HG02840 (cell line): ENCODE data around the gene DYNLT3.
A peak's percentile ranks its signal among the peaks of the same experiment; 100 is the strongest.

Experiments
- ATAC-seq: cut with Tn5 transposase; IDR thresholded peaks from one replicate; pipeline ENCODE4 v1.9.1; 2021; ENCODE audit warnings: mild to moderate bottlenecking, moderate library complexity, moderate number of reproducible peaks; ENCODE audit not compliant: unreplicated experiment, low FRiP score

Gene DYNLT3, protein sequence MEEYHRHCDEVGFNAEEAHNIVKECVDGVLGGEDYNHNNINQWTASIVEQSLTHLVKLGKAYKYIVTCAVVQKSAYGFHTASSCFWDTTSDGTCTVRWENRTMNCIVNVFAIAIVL

DNA sequence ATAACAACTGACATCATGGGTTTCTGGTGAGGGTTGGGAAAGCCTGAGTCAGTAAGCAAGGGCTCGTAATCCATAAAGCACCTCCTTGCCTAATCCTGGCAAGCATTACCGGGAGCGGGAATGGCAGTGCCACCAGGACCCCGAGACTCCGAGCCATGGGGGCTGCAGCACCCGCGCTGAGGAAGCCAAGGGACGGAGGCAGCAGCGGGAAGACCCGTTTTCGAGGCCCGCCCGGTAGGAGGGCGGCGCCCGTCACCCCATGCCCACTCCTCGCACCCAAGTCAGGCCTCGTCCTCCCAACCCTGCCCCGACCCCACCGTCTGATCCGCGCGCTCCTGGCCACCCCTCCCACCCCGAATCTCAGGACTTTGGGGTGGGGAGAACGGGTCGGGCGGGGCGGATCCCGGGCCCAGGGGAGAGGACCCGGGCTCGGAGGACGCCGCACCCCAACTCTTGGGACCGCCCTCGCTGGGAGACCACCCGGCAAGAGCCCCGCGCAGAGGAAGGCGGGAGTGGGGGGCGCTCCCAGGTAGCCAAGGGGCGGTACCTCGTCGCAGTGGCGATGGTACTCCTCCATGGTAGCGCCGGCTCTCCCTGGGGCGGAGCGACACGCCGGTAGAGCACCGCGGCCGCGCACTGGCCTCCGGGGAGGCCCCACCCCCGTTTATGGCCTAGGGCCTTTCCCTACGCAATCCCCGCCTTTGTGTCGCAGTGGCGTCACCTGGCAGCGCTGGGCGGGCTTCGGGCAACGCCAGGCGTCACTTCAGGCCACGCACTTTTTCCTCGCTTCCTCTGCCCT is at the start of gene DYNLT3:
DYNLT3 (minus strand) TSS at position 638 of the 799 bp plus-strand sequence; CDS start at position 577, 61 bp downstream.
- ATAC-seq = peak; percentile 96

DNA sequence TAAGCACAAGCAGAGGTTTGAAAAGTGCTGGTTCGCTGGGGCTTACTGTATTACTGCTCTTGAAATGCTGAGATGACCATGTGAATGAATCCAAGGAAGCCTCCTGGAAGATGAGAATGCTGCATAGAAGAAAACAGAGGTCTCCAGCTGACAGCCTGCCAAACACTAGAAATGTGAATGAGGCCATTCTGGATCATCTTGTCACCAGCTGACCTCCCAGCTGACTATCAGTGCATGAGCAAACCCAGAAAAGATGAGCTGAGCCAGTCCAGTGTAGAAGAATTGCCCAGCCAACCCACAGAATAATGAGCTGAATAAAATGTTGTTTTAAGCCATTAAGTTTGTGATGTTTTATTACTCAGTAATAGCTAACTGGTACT is 49.1 kb upstream of the DYNLT3 start:
- ATAC-seq = no peak

DNA sequence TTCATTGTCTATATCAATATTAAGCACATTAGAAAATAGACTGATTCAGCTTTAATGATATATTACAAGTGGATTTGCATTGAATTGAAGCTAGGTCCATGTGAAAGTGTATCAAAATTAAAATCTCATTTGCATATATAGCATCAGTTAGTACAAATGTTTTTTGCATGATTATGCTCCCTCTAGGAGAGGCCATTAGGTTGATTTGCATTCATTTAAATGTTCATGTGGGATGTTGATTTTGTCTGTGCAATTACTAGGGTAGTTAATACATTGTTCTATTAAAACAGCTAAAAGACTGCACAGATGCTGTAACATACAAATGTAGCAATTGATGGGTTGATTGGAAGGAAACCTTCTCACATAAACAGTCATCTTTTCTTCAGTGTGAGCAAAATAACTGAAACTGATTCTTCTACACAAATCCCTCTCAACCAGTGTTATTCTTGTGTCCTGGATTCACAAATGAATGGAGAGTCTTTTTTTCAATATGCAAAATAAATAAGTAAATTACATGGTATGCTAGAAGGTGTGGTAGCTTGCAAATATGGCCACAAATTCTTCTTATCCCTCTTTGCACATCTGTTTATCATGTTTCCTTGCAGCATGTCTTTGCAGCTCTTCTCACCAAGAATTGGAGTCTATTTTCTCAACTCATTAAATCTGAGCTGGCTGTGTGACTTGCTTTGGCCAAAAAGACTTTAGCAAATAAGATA is 48.6 kb upstream of the DYNLT3 start:
- no peak for ATAC-seq

DNA sequence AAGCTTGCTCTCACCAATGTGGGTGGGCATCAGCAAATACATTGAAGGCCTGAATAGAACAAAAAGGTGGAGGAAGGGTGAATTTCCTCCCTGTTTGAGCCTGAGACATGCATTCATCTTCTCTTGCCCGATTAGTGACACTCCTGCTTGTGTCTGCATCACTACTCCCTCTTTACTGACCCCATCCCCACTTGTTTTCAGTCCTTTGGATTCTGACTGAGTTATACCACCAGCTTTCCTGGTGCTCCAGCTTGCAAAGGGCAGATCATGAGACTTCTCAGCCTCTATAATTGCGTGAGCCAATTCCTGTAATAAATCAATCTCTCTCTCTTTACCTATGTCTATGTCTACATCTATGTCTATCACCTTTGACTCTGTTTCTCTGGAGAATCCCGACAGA is 47.4 kb upstream of the DYNLT3 start:
- no peak for ATAC-seq

DNA sequence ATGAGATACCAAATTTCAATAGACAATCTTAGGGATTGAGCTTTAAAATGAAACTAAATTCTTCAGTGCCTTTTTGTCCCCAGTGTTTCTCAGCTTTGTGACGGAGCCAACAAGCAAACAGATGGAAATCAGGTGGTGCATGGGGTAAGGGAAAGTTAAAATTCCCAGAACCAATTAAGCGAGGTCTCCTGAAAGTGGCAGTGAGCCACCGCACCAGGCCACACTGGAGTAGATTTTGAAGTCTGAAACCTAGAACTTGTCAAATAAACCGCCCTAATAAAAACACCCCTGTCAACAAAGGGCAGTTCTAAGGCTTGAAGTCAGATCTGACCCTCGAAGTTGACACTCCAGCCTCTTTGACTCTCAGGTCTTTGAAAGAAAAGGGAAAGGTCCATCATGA is 40.6 kb upstream of the DYNLT3 start:
- ATAC-seq = no peak

DNA sequence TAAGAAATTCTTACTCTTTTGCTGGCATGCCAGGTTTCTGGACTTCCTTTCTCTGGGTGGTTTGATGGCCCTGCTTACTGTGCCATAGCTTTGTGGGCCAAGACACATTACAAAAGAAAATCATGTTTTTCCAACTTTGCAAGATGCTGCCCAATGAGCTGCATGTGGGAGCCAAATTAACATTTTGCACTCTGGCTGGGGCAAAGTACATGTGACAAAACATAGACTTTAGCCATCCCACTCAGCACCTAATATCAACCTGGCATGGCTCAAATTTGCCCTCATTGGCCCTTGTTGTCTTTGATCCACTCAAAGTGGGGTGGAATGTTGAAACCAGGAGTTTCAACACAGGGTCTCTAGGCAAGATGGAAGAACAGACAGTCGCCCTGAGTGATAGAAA is 40.0 kb upstream of the DYNLT3 start:
- ATAC-seq = no peak

DNA sequence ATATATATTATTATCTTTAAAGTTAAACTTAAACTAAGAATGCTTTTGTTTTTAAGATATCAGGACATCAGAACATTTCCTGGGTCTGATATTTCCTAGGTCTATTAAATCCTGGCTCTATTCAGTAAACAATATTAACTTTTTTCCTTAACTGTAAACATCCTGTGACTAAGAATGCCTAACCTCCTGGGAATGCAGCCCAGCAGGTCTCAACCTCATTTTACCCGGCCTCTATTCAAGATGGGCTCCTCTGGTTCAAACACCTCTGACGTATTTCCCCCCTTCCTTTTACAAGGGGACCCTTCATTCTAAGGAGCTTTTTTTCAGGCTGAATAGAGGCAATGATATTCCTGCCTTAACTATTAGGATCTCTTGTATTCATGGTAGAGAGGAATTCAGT is 35.8 kb upstream of the DYNLT3 start:
- ATAC-seq = no peak

DNA sequence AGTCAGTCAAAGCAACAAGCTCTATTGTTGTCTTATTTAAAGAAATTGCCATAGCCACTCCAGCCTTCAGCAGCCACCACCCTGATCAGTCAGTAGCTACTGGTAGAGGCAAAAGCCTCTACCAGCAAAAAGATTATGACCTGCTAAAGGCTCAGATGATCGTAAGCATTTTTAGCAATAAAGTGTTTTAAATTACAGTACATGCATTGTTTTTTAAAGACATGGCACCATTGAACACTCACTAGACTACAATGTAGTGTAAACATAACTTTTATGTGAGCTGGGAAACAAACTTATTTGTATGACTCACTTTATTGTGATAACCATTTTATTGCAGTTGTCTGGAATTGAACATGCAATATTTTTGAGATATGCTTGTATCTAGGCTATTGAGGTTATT is 32.3 kb upstream of the DYNLT3 start:
- ATAC-seq = no peak

DNA sequence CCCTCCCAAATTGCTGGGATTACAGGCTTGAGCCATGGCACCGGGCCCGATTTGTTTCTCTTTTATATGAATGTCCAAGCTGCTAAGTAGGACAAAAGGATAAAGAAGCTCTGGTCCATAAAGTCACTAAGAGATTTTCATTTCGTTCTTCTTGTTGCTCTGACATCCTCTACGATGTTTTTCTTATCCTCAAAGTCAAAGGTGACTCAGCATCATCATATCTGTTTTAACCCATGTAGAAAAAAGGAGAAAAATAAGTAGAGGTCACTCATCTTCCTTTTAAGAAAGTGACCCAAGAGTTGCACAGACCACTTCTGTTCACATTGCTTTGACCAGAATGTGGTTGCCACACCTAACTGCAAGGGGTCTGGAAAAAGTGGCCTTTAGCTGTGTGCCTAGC is 29.3 kb upstream of the DYNLT3 start:
- ATAC-seq = no peak

DNA sequence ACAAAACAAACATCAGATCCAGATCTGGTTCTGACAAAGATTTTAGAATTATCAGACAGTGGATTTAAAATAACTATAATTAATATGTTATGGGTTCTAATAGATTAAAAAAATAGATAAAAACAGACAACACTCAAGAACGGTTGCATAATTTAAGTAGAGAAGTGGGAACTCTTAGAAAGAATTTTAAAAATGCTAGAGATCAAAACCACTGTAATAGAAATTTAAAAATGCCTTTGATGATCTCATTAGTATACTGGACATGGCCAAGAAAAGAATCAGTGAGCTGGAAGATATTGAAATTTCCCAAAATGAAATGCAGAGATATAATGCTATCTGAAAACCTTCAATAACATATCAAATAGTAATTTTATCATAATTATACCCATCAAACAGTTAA is 28.3 kb upstream of the DYNLT3 start:
- no peak for ATAC-seq

DNA sequence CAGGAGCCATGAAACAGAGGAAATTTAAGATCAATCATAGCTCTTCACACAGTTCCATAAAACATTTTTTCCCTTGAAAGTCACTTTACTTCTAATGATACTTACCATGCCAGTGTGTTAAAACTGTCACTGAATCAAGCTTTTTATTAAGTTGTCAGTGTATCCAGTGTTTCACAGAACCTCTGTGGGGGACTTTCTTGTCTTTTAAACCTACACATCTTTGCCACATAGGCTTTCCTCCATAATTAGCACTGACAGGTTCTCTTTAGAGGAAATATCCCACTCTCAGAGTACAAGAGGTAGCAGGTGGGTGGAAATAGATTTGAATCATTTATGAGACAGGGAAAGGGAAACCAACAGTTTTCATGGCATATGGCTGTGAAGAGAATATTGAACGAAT is 25.8 kb upstream of the DYNLT3 start:
- ATAC-seq = no peak

DNA sequence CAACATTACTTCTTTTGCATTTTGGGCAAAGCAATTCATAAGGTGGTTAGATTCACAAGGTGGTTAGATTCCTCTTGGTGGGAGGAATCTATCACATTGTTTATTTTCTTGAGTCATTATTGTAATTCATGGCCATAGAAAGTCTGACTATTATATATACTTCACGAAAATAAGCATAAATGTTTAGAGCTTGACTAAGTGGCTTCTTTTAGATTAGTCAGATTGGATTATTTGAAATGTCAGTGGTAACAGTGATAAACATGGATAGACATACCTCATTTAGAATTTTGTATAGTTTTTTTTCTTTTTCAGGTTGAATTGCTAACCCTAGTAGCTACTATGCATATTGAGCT is 24.9 kb upstream of the DYNLT3 start:
- ATAC-seq = no peak

DNA sequence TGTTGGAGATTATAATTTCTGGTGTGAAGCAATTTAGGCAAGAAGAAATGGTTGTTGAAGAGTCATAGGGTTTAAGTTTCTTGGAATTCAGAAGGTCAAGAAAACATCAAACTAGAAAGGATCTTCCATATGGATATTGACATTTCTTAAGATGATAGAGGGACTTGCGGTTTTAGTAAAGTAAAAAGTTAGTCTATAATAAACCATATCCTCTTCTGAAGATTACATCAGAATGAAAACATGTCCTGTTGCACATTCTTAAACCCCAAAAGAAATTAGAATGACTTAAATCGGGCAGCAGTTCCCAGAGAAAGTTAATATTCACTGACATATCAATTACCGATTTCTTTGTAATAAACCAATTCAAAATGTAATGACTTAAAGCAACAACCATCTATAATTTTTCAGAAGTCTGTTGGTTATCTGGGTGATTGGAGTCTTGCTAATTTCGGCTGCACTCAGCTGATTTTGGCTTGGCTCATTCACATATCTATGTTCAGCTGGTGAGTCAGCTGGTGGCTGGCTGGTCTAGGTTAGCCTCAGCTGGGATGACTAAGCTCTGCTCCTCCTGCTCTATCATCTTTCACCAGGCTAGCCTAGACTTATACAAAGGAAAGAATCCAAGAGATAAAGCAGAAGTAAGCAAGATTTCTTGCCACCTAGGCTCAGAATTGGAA is 24.4 kb upstream of the DYNLT3 start:
- no peak for ATAC-seq

DNA sequence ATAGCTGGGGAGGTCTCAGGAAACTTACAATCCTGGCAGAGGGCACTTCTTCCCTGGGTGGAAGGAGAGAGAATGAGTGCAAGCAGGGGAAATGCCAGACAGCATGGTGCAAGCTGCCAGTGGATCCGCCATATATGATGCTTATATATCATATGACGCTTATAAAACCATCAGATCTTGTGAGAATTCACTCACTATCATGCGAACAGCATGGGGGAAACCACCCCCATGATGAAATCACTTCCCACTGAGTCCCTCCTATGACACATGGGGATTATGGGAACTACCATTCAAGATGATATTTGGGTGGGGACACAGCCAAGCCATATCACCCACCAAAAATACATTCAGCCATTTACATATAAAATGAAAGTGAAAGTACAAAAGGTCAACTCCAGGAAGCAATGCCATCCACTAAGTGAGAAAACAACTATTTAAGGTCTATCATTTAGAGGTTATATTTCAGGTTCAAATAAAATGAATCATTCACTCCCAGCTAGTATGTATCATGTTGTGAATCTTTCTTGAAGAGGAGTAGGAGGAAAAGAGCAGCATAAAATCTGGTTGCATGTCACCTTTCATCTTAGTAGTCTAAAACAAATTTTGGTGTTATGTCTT is 20.3 kb upstream of the DYNLT3 start:
- no peak for ATAC-seq

DNA sequence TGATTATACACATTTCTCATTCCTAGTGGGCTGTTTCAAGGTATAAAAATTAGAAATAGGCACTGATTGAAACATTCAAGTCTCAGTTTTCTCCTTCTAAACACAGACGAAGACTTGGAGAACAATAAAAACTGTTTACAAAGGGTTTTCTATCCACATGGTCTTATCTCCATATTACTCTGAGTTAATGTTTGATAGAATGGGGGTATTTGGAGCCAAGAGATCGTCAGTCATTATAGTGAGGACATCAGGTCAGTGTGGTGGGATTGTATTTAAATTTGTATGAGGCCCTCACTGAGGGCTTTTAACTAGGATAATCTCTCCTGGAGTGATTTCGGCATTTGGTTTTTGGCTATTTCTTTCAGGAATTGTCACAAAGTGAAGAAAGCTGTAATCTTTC is 16.4 kb upstream of the DYNLT3 start:
- ATAC-seq = no peak

DNA sequence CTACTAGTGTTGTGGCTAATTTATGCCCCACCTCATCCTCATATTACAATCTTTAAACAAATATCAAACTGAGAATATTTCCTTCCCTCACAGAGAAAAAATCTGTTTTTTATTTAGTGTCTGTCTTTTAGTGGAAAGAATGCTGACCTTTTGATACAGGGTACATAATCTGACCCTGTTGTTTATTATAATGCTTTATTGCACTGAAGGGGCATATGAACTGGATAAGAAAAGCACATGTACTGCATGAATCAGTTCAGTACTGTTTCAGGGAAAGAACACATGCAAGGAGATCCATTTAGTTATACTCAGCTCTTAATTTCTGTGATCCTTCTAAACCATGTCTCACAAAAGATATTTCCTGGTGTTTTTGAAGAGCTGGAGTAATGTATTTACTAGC is 15.5 kb upstream of the DYNLT3 start:
- ATAC-seq = no peak

DNA sequence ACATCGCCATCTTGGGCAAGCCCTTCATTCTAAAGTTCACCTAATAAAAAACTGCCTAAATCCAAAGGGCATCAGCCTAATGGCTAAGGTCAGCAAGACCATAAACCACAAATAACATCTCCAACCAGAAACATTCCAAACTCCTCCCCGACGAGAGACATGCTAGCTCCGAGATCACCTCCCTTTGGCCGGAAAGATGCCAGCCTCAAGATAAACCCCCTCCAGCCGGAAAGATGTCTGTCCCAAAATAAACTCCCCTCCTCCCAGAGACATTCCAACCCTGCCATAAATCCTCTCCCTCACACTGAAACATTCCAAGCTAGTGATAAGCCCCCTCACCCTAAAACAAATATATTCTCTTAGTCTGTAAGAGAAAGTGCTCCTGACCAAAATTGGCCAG is 13.3 kb upstream of the DYNLT3 start:
- ATAC-seq = no peak

DNA sequence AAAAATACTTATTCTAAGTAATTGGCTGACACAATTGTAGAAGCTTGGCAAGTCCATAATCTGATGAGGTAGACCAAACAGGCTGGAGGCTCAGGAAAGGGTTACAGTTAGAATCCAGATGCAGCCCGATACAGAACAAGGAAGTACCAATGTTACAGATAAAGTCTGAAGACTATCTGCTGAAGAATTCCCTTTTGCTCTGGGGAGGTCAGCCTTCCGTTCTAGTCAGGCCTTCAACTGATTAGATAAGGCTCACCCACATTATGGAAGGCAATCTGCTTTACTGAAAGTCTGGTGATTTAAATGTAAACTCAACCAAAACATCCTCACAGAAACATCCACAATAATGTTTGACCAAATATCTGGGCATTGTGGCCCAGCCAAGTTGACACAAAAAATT is 7.4 kb upstream of the DYNLT3 start:
- no peak for ATAC-seq

DNA sequence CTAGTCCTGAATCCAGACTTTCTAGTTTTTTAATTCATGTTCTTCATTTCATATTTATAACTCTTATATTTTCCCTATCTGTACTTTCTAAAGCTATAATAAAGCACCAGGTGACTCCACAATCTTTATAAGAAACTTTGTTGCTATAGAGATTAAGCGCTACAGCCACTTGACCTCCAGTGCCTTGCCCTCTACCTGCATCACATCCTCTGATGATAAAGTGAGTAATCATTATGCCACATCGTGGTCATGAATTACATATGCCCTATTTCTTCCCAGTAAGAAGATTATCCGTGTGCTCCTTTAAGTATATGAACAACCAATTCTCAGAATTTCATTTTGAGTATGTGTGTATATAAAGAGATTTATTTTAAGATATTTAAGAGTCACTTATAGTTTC is 6.8 kb upstream of the DYNLT3 start:
- no peak for ATAC-seq

DNA sequence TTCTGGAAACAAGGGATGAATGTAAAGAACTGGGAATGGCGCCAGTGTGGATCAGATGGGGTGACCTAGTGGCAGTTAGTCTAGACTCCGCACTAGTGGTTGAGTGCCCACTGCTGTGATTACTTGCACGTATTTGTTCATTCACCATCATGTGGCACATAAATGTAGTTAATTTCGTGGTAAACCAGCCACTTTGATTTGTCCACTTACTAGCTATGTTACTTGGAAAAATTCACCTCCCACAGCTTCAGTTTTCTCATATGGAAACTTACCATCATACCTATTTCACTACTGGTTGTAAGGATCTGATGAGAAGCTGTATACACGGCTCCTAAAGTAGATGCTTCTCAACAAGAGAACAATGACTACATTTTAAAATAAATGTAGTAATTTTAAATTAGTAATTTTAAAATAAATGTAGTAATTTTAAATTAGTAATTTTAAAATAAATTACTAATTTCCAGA is 394 bp upstream of the DYNLT3 start:
- no peak for ATAC-seq

DNA sequence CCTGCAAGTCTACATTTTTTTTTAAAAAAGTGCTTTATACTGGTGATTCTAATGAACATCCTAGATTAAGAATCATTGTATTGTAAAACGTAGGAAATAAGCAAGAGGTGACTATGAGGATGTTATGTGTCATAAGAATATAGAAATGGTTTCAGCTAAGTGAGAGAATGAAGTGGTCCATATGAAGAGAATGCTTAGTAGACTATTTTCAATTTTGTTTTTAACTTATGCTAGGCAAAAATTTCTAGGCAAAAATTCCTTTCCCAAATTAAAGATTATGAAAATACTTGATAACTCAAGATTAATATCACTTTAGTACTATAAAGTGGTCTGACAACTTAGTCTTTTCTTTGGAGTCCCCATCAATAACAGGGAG is 825 bp downstream of the DYNLT3 start:
- ATAC-seq = no peak
